ENCODE measurements around the gene ABCA8.
"Not testable (repeated sequence)": the region's sequence is repeated elsewhere in the genome, so short reads cannot be mapped to it uniquely, and the experiment has no call there.

ABCA8 gene

GRCh38 chr17:68943812-68944182, 11.4 kb downstream of the ABCA8 start:
- not testable (repeated sequence) for DNase-seq (ENCODE audit: low spot score)

DNA sequence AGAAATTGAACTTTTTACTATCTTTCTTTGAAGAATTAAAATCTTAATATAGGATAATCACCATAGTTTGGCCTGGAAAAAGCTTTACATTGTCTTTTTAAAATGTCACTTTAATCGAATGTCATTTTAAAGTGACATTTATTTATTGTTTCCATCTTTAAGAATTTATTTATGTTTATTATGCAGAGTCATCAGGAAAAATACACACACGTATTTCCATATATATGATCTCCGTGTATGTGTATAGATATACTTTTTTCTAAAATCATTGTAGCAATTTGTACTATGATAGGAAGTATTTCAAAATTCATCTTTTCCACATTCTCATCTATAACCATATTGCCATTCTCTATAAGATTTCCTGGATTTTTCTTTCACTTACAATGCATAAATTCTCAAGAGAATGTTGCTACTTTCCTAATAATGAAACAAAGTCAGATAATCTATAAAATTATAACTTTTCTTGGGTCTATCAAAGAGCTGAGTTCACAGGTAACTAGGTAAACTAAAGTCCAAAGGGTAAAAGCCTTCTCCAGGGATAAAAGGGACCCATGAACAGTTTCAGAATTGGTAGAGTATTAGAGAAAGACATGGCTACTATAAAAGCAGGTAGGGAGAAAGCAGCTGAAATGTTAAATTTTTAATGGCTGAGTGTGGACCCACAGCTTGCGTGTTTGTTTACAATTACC, 11.9 kb downstream of the ABCA8 start:
- no peak for DNase-seq (ENCODE audit: low spot score)

DNA sequence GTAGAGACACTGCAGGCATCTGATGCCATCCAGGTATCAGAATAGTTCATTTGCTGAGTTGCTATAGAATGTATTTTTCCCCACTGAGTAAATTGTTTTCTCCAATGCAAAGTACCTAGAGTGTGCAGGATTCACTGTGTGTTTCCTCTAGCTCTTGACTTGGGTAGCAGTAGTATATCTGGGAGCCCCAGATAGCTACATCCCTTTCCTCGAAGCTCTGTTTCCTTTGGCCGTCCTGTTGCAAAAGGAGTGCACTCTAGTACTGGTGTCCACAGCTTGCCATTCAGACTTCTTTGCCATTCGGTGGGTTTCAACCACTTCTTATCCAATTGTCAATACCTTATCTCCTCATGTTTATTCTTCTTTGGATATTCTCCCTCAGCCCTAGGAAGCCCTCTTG, 12.8 kb downstream of the ABCA8 start:
- no peak for DNase-seq (ENCODE audit: low spot score)

GRCh38 chr17:68941761-68942160, 13.4 kb downstream of the ABCA8 start:
- no peak for DNase-seq (ENCODE audit: low spot score)

DNA sequence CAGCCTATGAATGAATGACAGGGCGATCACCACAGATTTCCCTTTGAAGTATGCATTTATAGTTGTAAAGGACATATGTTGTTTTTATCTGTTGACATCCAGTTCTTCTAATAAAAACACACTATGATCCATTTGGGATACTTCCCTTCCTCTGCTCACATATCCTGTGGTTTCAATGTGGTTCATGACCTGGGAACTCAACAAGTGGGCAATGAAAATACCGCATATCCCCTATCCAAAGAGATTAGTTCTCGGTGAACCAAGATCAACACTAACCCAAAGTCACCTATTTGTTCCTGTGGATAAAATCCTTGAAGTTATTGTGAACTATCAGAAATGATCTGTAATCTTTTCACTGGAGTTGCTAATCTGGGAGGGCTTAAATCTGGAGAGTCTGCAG, 16.0 kb downstream of the ABCA8 start:
- no peak for DNase-seq (ENCODE audit: low spot score)

GRCh38 chr17:68937890-68938514, 17.2 kb downstream of the ABCA8 start:
- DNase-seq (ENCODE audit: low spot score), result no peak

GRCh38 chr17:68927516-68927915, 27.7 kb downstream of the ABCA8 start:
- DNase-seq (ENCODE audit: low spot score), result no peak

DNA sequence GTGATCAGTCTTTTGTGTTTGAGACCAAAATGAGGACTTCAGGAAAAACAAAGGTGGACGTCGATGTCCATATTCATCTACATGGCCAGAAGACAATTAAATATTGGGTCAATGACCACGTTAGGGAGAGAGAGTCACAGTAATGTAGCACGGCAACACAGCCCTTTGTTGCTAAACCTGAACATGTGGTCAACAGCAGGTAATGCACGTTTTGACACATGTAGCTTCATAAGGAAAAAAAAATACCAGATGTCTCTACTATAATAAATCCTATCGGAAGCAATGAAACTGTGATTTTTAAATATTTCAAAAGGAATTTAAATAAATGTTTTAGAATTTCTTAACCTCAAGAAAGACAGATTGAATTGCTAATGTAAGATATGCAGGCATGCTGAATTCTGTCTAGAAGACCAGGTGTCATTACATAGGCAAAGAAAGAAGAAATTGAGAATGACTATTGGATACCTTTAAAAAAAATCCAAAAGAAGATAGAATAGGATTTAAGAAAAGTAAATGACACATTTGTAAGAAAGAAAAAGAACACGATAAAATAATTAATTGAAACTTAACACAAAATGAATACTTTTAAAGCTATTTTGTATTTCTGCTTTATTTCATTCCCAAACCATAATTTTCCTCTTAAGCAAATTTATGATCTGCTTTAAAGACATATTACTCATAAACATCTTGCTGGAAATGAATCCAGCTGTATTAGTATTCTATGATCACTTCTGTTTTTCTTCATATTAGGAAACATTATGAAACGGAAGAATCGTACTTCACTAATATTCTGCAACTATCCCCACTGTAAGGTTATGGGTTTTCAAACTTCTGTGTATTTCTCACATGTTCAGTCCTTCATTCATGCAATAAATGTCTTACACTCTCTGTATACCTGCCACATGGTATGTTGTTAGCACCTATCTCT, 30.1 kb downstream of the ABCA8 start:
- DNase-seq (ENCODE audit: low spot score), result no peak

GRCh38 chr17:68910789-68911431, 44.3 kb downstream of the ABCA8 start:
- no peak for DNase-seq (ENCODE audit: low spot score)

GRCh38 chr17:68910251-68910705, 44.9 kb downstream of the ABCA8 start:
- DNase-seq (ENCODE audit: low spot score), result no peak

DNA sequence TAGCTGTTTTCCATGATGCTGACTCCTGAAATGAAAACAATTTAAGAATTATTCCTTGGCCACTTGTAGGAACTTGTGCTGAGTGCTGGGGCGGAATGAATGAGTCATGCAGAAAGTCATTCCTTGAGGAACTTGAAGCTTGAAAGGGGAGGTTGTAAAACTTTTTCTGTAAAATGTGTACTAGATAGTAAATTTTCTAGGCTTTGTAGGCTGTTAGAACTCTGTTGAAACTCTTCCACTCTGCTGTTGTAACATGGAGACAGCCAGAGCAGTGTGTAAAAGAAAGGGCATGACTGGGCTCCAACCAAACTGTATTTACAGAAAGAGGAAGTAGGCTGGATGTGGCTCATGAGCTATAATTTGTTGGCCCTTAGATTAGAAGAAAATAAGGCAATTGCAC, 46.1 kb downstream of the ABCA8 start:
- DNase-seq (ENCODE audit: low spot score), result peak; percentile 3

- no peak for DNase-seq (ENCODE audit: low spot score)
Measured at GRCh38 chr17:68908045-68908444, 47.1 kb downstream of the ABCA8 start.

DNA sequence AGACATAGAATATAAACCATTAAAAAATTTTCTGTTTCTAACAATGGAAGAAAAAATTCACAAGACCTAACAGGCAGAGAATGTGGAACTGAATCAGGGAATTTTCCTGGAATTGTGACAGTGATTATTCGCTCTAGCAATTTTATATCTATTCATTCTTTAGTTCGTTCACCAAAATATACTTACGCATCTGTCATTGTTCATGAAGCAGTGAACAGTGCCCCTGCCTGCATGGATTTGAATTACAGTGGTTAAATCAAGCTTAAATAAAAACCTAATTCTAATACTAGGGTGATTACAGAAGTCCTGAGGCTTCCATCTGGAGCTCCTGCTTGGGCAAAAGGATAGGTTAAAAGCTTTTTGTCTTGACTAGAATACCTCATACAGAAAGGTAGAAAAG, 48.6 kb downstream of the ABCA8 start:
- DNase-seq (ENCODE audit: low spot score), result peak; percentile 6

GRCh38 chr17:68903286-68903685, 51.9 kb downstream of the ABCA8 start:
- no peak for DNase-seq (ENCODE audit: low spot score)

DNA sequence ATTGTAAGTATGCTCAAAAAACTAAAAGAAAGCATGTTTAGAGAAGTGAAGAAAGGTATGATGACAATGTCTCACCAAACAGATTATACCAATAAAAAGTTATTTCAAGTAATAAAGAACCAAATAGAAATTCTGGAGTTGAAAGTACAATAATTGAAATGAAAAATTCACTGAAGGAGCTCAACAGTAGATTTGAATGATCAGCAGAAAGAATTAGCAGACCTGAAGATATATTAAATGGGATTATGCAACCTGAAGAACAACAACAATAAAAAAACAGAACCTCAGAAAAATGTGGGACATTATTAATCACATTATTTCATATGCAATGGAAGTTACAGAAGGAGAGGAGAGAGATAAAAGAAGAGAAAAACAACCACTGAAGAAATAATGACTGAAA, 57.6 kb downstream of the ABCA8 start:
- no peak for DNase-seq (ENCODE audit: low spot score)

DNA sequence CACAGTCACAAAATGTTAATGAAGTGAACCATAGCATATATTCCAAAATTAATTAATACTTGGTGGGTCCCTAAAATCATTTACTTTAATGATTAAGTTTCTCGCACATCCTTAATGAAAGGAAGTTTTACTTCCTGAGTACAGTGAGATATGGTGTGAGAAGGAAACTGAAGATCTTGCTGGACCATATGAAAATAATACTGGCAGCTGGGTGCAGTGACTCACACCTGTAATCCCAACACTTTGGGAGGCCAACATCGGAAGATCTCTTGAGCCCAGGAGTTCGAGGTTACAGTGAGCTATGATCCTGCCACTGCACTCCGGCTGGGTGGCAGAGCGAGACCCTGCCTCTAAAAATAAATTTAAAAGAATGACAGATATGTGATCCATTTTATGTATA, 62.5 kb downstream of the ABCA8 start:
- DNase-seq (ENCODE audit: low spot score), result no peak

DNA sequence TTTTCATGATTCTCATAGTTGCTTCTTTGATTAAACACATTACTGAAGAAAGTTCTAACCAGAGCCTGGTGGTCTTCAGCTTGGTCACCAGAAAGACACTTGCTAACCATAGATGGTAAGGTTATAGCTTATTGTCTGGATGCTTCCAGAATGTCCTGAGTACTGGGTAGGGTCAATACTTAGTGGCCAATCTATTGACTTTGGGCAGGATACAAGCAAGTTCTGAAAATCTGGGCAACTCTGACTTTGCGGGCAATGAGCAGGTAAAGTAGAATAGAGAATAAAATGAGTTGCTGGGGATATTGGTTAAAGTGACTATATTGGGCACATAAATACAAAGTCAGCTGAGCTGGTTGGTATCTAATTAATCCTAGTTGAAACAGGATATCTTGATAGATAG, 63.0 kb downstream of the ABCA8 start:
- no peak for DNase-seq (ENCODE audit: low spot score)

DNA sequence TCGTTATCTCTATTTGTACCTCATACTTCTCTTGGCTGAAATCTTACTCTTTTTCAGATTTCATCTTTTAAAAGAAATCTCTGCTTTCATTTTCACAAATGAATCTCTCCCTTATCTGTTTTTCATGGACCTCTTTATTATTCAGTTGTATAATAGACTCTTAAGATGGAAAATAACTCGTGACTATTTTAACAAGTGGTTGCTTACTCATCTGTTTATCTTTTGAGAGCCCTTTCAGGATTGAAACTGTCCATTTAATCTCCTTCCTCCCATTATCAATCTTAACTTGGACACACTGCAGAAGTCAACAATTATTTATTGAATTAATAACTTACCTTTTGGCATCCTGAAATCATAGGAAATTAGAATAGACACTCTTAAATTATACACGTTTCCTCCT, 68.8 kb downstream of the ABCA8 start:
- no peak for DNase-seq (ENCODE audit: low spot score)

DNA sequence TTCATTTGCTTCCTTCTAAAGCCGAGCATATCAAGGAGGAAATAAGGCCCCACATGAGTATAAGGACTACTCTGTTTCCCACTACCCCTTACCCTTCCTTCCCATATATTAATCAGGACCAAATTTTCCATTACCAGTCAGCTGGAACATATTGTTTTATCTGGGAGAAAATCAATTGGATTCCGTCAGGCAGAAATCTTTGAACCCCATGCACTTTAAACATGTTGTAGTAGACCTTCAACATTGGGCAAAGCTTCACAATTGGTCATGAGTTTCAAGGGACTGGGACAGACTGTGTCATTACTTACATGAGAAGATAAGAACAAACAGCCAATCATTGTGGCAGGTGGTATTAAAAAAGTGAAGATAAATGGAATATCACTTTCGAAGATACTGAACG, 70.3 kb downstream of the ABCA8 start:
- DNase-seq (ENCODE audit: low spot score), result no peak

DNA sequence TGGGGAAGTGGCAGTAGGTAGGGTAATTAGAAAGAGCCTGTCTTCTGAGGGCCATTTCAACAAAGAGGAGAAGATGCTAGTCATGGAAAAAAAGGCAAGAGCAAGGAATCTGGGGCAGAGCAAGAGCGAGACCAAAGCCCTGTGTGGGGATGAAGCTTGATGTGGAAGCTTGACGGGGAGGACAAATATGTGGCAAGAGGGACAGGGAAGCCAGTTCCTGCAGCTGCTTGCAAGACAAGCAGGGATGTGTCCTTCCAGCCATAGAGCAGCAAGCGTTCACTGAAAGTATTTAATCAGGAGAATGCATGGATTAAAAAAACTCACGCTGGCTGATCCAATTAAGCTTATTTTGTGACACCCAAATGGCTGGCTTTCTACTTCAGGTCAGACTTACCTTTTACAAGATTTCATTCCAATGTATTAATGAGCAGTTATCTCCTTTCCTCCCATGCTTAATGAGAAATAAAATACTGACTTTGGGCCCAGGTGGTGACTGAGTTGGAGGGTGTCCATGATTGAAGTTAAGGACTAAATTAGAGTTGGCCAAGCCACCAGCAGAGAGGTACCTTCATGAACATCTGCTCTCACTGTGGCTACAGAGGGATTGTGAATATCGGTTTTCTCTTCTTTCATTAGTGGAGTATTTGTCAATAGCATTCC, 76.8 kb downstream of the ABCA8 start:
- DNase-seq (ENCODE audit: low spot score), result no peak

DNA sequence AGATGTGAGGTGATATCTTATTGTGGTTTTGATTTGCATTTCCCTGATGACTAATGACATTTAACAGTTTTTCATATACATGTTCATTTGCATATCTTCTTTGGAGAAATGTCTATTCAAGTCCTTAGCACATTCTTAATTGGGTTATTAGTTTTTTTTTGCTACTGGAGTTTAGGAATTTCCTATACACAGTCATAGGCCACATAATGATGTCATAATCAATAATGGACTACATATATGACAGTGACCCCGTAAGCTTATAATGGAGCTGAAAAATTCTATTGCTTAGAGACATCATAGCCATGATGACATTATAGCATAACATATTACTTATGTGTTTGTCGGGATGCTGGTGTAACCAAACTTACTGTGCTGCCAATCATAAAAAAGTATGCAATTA, 83.7 kb downstream of the ABCA8 start:
- DNase-seq (ENCODE audit: low spot score), result no peak

DNA sequence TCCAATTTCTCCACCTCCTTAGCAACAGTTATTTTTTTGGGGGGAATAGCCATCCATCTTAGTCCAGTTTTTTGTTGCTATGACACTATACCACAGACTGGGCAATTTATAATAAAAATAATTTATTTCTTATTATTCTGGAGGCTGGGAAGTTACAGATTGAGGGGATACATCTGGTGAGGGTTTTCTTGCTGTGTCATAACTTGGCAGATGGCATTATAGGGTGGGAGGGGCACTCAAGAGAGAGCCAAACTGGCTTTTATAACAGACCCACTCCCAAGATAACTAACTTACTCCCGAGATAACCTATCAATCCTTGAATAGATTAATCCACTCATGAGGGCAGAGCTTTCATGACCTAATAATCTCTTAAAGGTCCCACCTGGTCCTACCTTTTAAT, 84.2 kb downstream of the ABCA8 start:
- DNase-seq (ENCODE audit: low spot score), result no peak

Measured in SW480 (cell line).